HepG2 (cell line): Measurements from ENCODE around the gene TREX2. TPM values are rescaled to one million over a fixed set of nuclear protein-coding genes. Genes with fewer than 3 reads are reported as not detected.

ENCODE experiments used
- ATAC-seq: fragments of 200-7000 bp; cut with Tn5 transposase; 3 replicates; pipeline ENCODE4 v1.9.1; 2020; ENCODE audit warnings: mild to moderate bottlenecking, moderate library complexity
- BruUV-seq: library from RNA; stranded (reverse); fragments of 400-500 nt; replicated peaks from 2 replicates; lab custom pipeline; 2021; lab: Mats Ljungman, UMichigan
- CTCF ChIA-PET: fragments of 300-600 bp; formaldehyde crosslinking; extraction: SDS; loops from one replicate; lab custom pipeline; 2021; ENCODE audit warnings: low total read pairs, inconsistent platforms, low intra/inter-chr PET ratio; lab: Yijun Ruan, JAX
- POLR2A ChIA-PET: fragments of 350-600 bp; sonication (Branson Sonifier 250); formaldehyde crosslinking; loops from one replicate; lab custom pipeline; 2020; ENCODE audit warnings: antibody characterized with exemption, inconsistent platforms; lab: Yijun Ruan, JAX
- DNase-seq: peaks from one replicate; pipeline ENCODE4 v3.0.0-alpha.2; 2015; ENCODE audit warnings: low spot score
- FAIRE-seq: peaks from 3 replicates; lab custom pipeline; 2011; peaks lifted over from hg19 to GRCh38; lab: Jason Lieb, UNC
- H2AFZ ChIP-seq: one replicate; pipeline ENCODE4 v1.6.1; 2011; ENCODE audit warnings: low read length, inconsistent platforms
- H3K27ac ChIP-seq: fragments of 300-600 bp; 3 replicates; pipeline ENCODE4 v1.8.0; 2011; ENCODE audit warnings: mixed run types, mild to moderate bottlenecking, mixed read lengths, low read length, inconsistent platforms; ENCODE audit not compliant: insufficient read depth; ENCODE audit errors: extremely low read length
- H3K27me3 ChIP-seq, 2 experiments: fragments of 200-600 bp in 1 of 2; 2 replicates in 1 of 2; 3 replicates in 1 of 2; pipeline versions ENCODE4 v1.6.0 to v1.8.0; 2011; ENCODE audit warnings: low read length in 2 of 2, mild to moderate bottlenecking in 2 of 2, moderate library complexity in 2 of 2, inconsistent platforms in 1 of 2; ENCODE audit not compliant: insufficient read depth in 2 of 2, control insufficient read depth in 1 of 2
- H3K36me3 ChIP-seq, 2 experiments: fragments of 200-600 bp in 1 of 2; replicated peaks in 1 of 2; 2 replicates in 1 of 2; 3 replicates in 1 of 2; pipeline versions ENCODE4 v1.5.1 to v1.8.0; 2011; ENCODE audit warnings: low read length in 2 of 2, inconsistent platforms in 1 of 2; ENCODE audit not compliant: insufficient read depth in 2 of 2, control insufficient read depth in 1 of 2
- H3K4me1 ChIP-seq: 2 replicates; pipeline ENCODE4 v1.5.1; 2012; ENCODE audit warnings: low read length, inconsistent platforms; ENCODE audit not compliant: insufficient read depth
- H3K4me2 ChIP-seq: 2 replicates; pipeline ENCODE4 v1.6.0; 2011; ENCODE audit warnings: low read depth, low read length, inconsistent platforms
- H3K4me3 ChIP-seq, 3 experiments: fragments of 200-600 bp in 1 of 3; sonication (generic), shearing (Covaris generic) in 1 of 3; replicated peaks in 1 of 3; 2 replicates each; pipeline ENCODE4 v1.5.1; 2011 to 2016; ENCODE audit warnings: low read length in 3 of 3, inconsistent platforms in 2 of 3, low read depth in 2 of 3, mild to moderate bottlenecking in 2 of 3, control low read depth in 1 of 3, mixed read lengths in 1 of 3; ENCODE audit not compliant: insufficient read depth in 1 of 3
- H3K79me2 ChIP-seq: one replicate; pipeline ENCODE4 v1.6.1; 2011; ENCODE audit warnings: low read length, inconsistent platforms; ENCODE audit not compliant: insufficient read depth
- H3K9ac ChIP-seq: 2 replicates; pipeline ENCODE4 v1.6.0; 2011; ENCODE audit warnings: mild to moderate bottlenecking, low read depth, low read length, inconsistent platforms; ENCODE audit not compliant: insufficient read depth
- H3K9me3 ChIP-seq: 2 replicates; pipeline ENCODE4 v1.5.1; 2012; ENCODE audit warnings: mild to moderate bottlenecking, low read length
- H4K20me1 ChIP-seq: 2 replicates; pipeline ENCODE4 v1.6.0; 2011; ENCODE audit warnings: inconsistent platforms, mild to moderate bottlenecking, low read length, moderate library complexity; ENCODE audit not compliant: insufficient read depth
- CTCF ChIP-seq: sonication (generic); formaldehyde crosslinking; IDR thresholded peaks from 2 replicates; pipeline ENCODE4 v1.5.0; 2020; ENCODE audit warnings: mild to moderate bottlenecking, missing genetic modification reagents, moderate library complexity
- GABPB1 ChIP-seq: IDR thresholded peaks from 2 replicates; pipeline ENCODE4 v1.6.1; 2016; ENCODE audit warnings: mild to moderate bottlenecking, missing genetic modification reagents, moderate library complexity, missing compliant biosample characterization
- HMGA1 ChIP-seq: sonication (generic); formaldehyde crosslinking; conservative IDR thresholded peaks from 2 replicates; pipeline ENCODE4 v1.4.0; 2020; ENCODE audit warnings: missing genetic modification reagents
- HNRNPL ChIP-seq: fragments of 200-400 bp; formaldehyde crosslinking; IDR thresholded peaks from 2 replicates; pipeline ENCODE4 v1.6.1; 2017; ENCODE audit warnings: mild to moderate bottlenecking, low read depth, low read length
- MYPOP ChIP-seq: sonication (generic); formaldehyde crosslinking; IDR thresholded peaks from 2 replicates; pipeline ENCODE4 v1.8.1; 2023; ENCODE audit warnings: mild to moderate bottlenecking, moderate library complexity, missing genetic modification reagents
- SRSF4 ChIP-seq: fragments of 200-400 bp; formaldehyde crosslinking; IDR thresholded peaks from one replicate; pipeline ENCODE4 v1.6.1; 2018; ENCODE audit warnings: mild to moderate bottlenecking, low read depth, low read length, moderate library complexity; ENCODE audit not compliant: poor library complexity, severe bottlenecking
- ZBTB1 ChIP-seq: sonication (generic); formaldehyde crosslinking; IDR thresholded peaks from 2 replicates; pipeline ENCODE4 v1.4.0; 2020; ENCODE audit warnings: missing genetic modification reagents, borderline replicate concordance
- WGBS: methylation state at CpG from one replicate; pipeline ENCODE4 v1.1.6; 2017; ENCODE audit warnings: low lambda C conversion rate; 5-methylcytosine and 5-hydroxymethylcytosine counted together
- in situ Hi-C: cut with HindIII; loops from 2 replicates; pipeline ENCODE4 v1.10.0; 2017; ENCODE audit warnings: low pct_unique_long_range_greater_than_20kb; ENCODE audit not compliant: extremely low pct_ligation_motif_present
- intact Hi-C: fragments of 100-400 bp; cut with micrococcal nuclease; formaldehyde crosslinking; loops from one replicate; pipeline ENCODE4 v1.10.0; 2022; ENCODE audit not compliant: unreplicated experiment
- polyA plus RNA-seq, 8 experiments: library from polyadenylated mRNA; depleted of rRNA in 3 of 8; stranded (reverse) in 7 of 8; unstranded in 1 of 8; fragments of >200 nt; fragmentation: Illumina TruSeq in 4 of 8; extraction: Trizol in 4 of 8; gene quantifications; 2 replicates each; pipeline versions ENCODE4 v1.2.1 to v1.2.3, GENCODE V29; 2011 to 2016; ENCODE audit warnings: low read depth in 4 of 8, missing spikeins in 1 of 8, mixed read lengths in 1 of 8; ENCODE audit not compliant: insufficient read depth in 1 of 8
- total RNA-seq, 5 experiments: library from RNA; depleted of rRNA; stranded (reverse); fragments of >200 nt; fragmentation: Illumina TruSeq; extraction: Trizol; gene quantifications; 2 replicates each; pipeline ENCODE4 v1.2.3, GENCODE V29; 2016; ENCODE audit warnings: low read depth in 1 of 5
- TF ChIP-seq, protein P1 (sequence below): sonication (generic); formaldehyde crosslinking; IDR thresholded peaks from 2 replicates; pipeline ENCODE4 v1.5.0; 2020; ENCODE audit warnings: missing genetic modification reagents, mild to moderate bottlenecking, borderline replicate concordance
- TF ChIP-seq, protein P2 (sequence below): sonication (generic); formaldehyde crosslinking; IDR thresholded peaks from 2 replicates; pipeline ENCODE4 v1.9.0; 2022; ENCODE audit warnings: low read depth, missing genetic modification reagents

TREX2 gene
- total and polyA plus RNA-seq, 2 of the 13 experiments (the other 11 are each of a cell fraction or from before 2014, with no cell fraction given) = 0.13 to 0.18 TPM

- H2AFZ ChIP-seq = no peak overlapping the region
- peaks cover 2 to 4% of the 10 kb centered on the region in 2 experiments; a peak in 2 of 5 replicates for H3K27me3 ChIP-seq
- peak; percentile 56 for ATAC-seq
- H3K79me2 ChIP-seq = no peaks in the 10 kb centered on the region
- in situ Hi-C loops (no loop called here), intact Hi-C loops (no loop called here)
- ChIA-PET CTCF (no interaction called here), POLR2A (interaction anchor here (0.7 kb wide), 1 partner anchor 11 kb away, joined by 4 read pairs; no protein-coding TSS in a partner anchor)
- BruUV-seq = no TSS peak
- no peak for FAIRE-seq
- no CpG with 5 or more reads among the region's 23 CpGs for WGBS
- H3K9me3 ChIP-seq = no peaks in the 10 kb centered on the region
- no peak overlapping the region for H3K4me2 ChIP-seq
- no peak overlapping the region for H3K9ac ChIP-seq
- no peak overlapping the region for H3K27ac ChIP-seq
- H3K36me3 ChIP-seq = no peaks in the 10 kb centered on the region
- no peaks in the 10 kb centered on the region for H4K20me1 ChIP-seq
- H3K4me1 ChIP-seq = peaks cover 37% of the 10 kb centered on the region
- H3K4me3 ChIP-seq = no peak overlapping the region; a peak in 1 of 6 replicates
- no peak for DNase-seq
- TF ChIP-seq SRSF4 (no peak), ZBTB1 (no peak), CTCF (CRISPR knock-in tag) (0 out of 2 replicates have a peak, but pooled peaks have one; percentile 13), HMGA1 (no peak), GABPB1 (CRISPR knock-in tag) (peak; percentile 29; the same call in 1 of the 2 replicates), HNRNPL (peak; percentile 95), MYPOP (CRISPR knock-in tag) (no peak)
- TF ChIP-seq, protein P1, sequence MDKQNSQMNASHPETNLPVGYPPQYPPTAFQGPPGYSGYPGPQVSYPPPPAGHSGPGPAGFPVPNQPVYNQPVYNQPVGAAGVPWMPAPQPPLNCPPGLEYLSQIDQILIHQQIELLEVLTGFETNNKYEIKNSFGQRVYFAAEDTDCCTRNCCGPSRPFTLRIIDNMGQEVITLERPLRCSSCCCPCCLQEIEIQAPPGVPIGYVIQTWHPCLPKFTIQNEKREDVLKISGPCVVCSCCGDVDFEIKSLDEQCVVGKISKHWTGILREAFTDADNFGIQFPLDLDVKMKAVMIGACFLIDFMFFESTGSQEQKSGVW (CRISPR knock-in tag) = no peak
- TF ChIP-seq, protein P2, sequence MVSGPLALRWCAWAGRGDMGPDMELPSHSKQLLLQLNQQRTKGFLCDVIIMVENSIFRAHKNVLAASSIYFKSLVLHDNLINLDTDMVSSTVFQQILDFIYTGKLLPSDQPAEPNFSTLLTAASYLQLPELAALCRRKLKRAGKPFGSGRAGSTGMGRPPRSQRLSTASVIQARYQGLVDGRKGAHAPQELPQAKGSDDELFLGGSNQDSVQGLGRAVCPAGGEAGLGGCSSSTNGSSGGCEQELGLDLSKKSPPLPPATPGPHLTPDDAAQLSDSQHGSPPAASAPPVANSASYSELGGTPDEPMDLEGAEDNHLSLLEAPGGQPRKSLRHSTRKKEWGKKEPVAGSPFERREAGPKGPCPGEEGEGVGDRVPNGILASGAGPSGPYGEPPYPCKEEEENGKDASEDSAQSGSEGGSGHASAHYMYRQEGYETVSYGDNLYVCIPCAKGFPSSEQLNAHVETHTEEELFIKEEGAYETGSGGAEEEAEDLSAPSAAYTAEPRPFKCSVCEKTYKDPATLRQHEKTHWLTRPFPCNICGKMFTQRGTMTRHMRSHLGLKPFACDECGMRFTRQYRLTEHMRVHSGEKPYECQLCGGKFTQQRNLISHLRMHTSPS (CRISPR knock-in tag) = peak; percentile 81; the same call in 1 of the 2 replicates
Observed at GRCh38 chrX:153482376-153483015, 36.6 kb upstream of the TREX2 start.
